Activated T-helper 1 cell treated with anti-CD3 and anti-CD28 coated beads, Interleukin-12 subunit alpha, Interleukin-12 subunit beta, Interleukin-2, Interleukin-4 antibody, amounts not matched to agents 30 ng/mL and 10 ng/mL and 1 ng/mL, durations not matched to agents 14 hours and 24 hours and 36 hours (primary cell): ENCODE results near the gene SNX8. TPM values are rescaled to one million over a fixed set of nuclear protein-coding genes. Genes with fewer than 3 reads are reported as not detected.
A peak's percentile ranks its signal among the peaks of the same experiment; 100 is the strongest.
"Not testable (repeated sequence)": the region's sequence is repeated elsewhere in the genome, so short reads cannot be mapped to it uniquely, and the experiment has no call there.

ENCODE experiments used
- DNase-seq: peaks from one replicate; pipeline ENCODE4 v3.0.0; 2021; ENCODE audit warnings: low spot score
- H3K27ac Mint-ChIP-seq: one replicate; pipeline ENCODE4 v1.8.0; 2021; ENCODE audit warnings: mild to moderate bottlenecking, mixed read lengths
- H3K27me3 Mint-ChIP-seq: one replicate; pipeline ENCODE4 v1.8.0; 2022; ENCODE audit warnings: mild to moderate bottlenecking, moderate library complexity, mixed read lengths; ENCODE audit not compliant: insufficient read depth
- H3K36me3 Mint-ChIP-seq: one replicate; pipeline ENCODE4 v1.8.0; 2021; ENCODE audit warnings: low read depth, mixed read lengths
- H3K4me1 Mint-ChIP-seq: one replicate; pipeline ENCODE4 v1.8.0; 2021; ENCODE audit warnings: low read depth, mixed read lengths
- H3K4me3 Mint-ChIP-seq: one replicate; pipeline ENCODE4 v1.8.0; 2021; ENCODE audit warnings: mild to moderate bottlenecking, moderate library complexity, mixed read lengths
- H3K9me3 Mint-ChIP-seq: one replicate; pipeline ENCODE4 v1.8.0; 2021; ENCODE audit warnings: mixed read lengths
- intact Hi-C: fragments of 100-400 bp; cut with micrococcal nuclease; formaldehyde crosslinking; loops from one replicate; pipeline ENCODE4 v1.15.1; 2024
- total RNA-seq: library from RNA; stranded (reverse); gene quantifications from 2 replicates; pipeline ENCODE4 v1.2.3, GENCODE V29; 2022

The SNX8 gene
- total RNA-seq, 1 donor from 2014 or later: 41.8 TPM

GRCh38 chr7:2316578-2316977 is 2.3 kb upstream of the SNX8 start:
- DNase-seq: no peak
- Mint-ChIP-seq H3K36me3 (no peaks in the 10 kb centered on the region), H3K4me3 (no peak overlapping the region), H3K27ac (no peak overlapping the region), H3K4me1 (peaks cover 8% of the 10 kb centered on the region), H3K9me3 (no peaks in the 10 kb centered on the region), H3K27me3 (no peaks in the 10 kb centered on the region)
- intact Hi-C loops: no loop called here

GRCh38 chr7:2315787-2316186 is 1.5 kb upstream of the SNX8 start:
- H3K27me3 Mint-ChIP-seq: no peaks in the 10 kb centered on the region
- no peaks in the 10 kb centered on the region for H3K36me3 Mint-ChIP-seq
- H3K27ac Mint-ChIP-seq: no peak overlapping the region
- H3K4me1 Mint-ChIP-seq: peaks cover 8% of the 10 kb centered on the region
- no peak for DNase-seq
- H3K9me3 Mint-ChIP-seq: no peaks in the 10 kb centered on the region
- intact Hi-C loops: loop anchor here (2.0 kb wide), 1 partner anchor 73 kb away; the partner anchor contains the start of genes MRM2 and NUDT1
- no peak overlapping the region for H3K4me3 Mint-ChIP-seq

- not testable (repeated sequence) for H3K36me3 Mint-ChIP-seq, H3K27ac Mint-ChIP-seq, DNase-seq, H3K9me3 Mint-ChIP-seq, H3K4me1 Mint-ChIP-seq, H3K4me3 Mint-ChIP-seq, H3K27me3 Mint-ChIP-seq
- intact Hi-C loops: loop anchor here (1.0 to 5.0 kb wide), 6 partner anchors 39 to 745 kb away; partner anchors contain the start of genes BRAT1, CHST12, EIF3B and IQCE
Observed at GRCh38 chr7:2314956-2315530, 802 bp upstream of the SNX8 start.

GRCh38 chr7:2313450-2314208 is 612 bp downstream of the SNX8 start:
- Mint-ChIP-seq H3K27ac (peak overlapping the region; percentile 87), H3K9me3 (no peaks in the 10 kb centered on the region), H3K36me3 (no peaks in the 10 kb centered on the region), H3K27me3 (no peaks in the 10 kb centered on the region), H3K4me3 (peak overlapping the region; percentile 91), H3K4me1 (peaks cover 8% of the 10 kb centered on the region)
- intact Hi-C loops: loop anchor here (1.0 to 5.0 kb wide), 6 partner anchors 41 to 743 kb away; partner anchors contain the start of genes BRAT1, CHST12, EIF3B and IQCE
- DNase-seq: no peak

GRCh38 chr7:2312267-2312929 is 1.8 kb downstream of the SNX8 start:
- Mint-ChIP-seq H3K4me3 (peak overlapping the region; percentile 60), H3K4me1 (peaks cover 15% of the 10 kb centered on the region), H3K27ac (peak overlapping the region; percentile 21), H3K9me3 (no peaks in the 10 kb centered on the region), H3K27me3 (no peaks in the 10 kb centered on the region), H3K36me3 (peaks cover 2% of the 10 kb centered on the region)
- no peak for DNase-seq
- intact Hi-C loops: loop anchor here (5.0 kb wide), 2 partner anchors 245 to 390 kb away; partner anchors contain the start of genes BRAT1 and IQCE

GRCh38 chr7:2309889-2310331 is 4.3 kb downstream of the SNX8 start:
- Mint-ChIP-seq H3K4me3 (no peak overlapping the region), H3K36me3 (peaks cover 2% of the 10 kb centered on the region), H3K9me3 (no peaks in the 10 kb centered on the region), H3K27ac (no peak overlapping the region), H3K27me3 (no peaks in the 10 kb centered on the region), H3K4me1 (peaks cover 15% of the 10 kb centered on the region)
- intact Hi-C loops: loop anchor here (5.0 kb wide), 2 partner anchors 247 to 388 kb away; partner anchors contain the start of genes BRAT1 and IQCE
- no peak for DNase-seq

GRCh38 chr7:2307690-2308107 is 6.5 kb downstream of the SNX8 start:
- Mint-ChIP-seq H3K9me3 (no peaks in the 10 kb centered on the region), H3K27me3 (no peaks in the 10 kb centered on the region), H3K4me3 (no peak overlapping the region), H3K27ac (no peak overlapping the region), H3K36me3 (peaks cover 2% of the 10 kb centered on the region), H3K4me1 (peaks cover 15% of the 10 kb centered on the region)
- intact Hi-C loops: no loop called here
- no peak for DNase-seq

- peaks cover 6% of the 10 kb centered on the region for H3K4me1 Mint-ChIP-seq
- intact Hi-C loops: no loop called here
- no peak overlapping the region for H3K27ac Mint-ChIP-seq
- no peaks in the 10 kb centered on the region for H3K9me3 Mint-ChIP-seq
- no peak for DNase-seq
- no peak overlapping the region for H3K4me3 Mint-ChIP-seq
- H3K27me3 Mint-ChIP-seq: no peaks in the 10 kb centered on the region
- H3K36me3 Mint-ChIP-seq: peaks cover 2% of the 10 kb centered on the region
Observed at GRCh38 chr7:2306688-2307087, 7.6 kb downstream of the SNX8 start.

GRCh38 chr7:2305258-2305657 is 9.0 kb downstream of the SNX8 start:
- DNase-seq, intact Hi-C loops, H3K36me3 Mint-ChIP-seq, H3K27me3 Mint-ChIP-seq, H3K4me3 Mint-ChIP-seq, H3K9me3 Mint-ChIP-seq, H3K27ac Mint-ChIP-seq: not testable (repeated sequence)
- peaks cover 20% of the 10 kb centered on the region for H3K4me1 Mint-ChIP-seq

GRCh38 chr7:2303520-2303919 is 10.7 kb downstream of the SNX8 start:
- H3K27ac Mint-ChIP-seq, H3K9me3 Mint-ChIP-seq, H3K36me3 Mint-ChIP-seq, intact Hi-C loops, H3K27me3 Mint-ChIP-seq, DNase-seq, H3K4me3 Mint-ChIP-seq: not testable (repeated sequence)
- peaks cover 36% of the 10 kb centered on the region for H3K4me1 Mint-ChIP-seq

GRCh38 chr7:2302743-2303397 is 11.4 kb downstream of the SNX8 start:
- intact Hi-C loops, H3K4me3 Mint-ChIP-seq, H3K27me3 Mint-ChIP-seq, DNase-seq, H3K9me3 Mint-ChIP-seq, H3K27ac Mint-ChIP-seq, H3K36me3 Mint-ChIP-seq: not testable (repeated sequence)
- H3K4me1 Mint-ChIP-seq: peaks cover 34% of the 10 kb centered on the region

GRCh38 chr7:2301511-2301863 is 12.8 kb downstream of the SNX8 start:
- no peaks in the 10 kb centered on the region for H3K27me3 Mint-ChIP-seq

More at GRCh38 chr7:2301511-2301863, 12.8 kb downstream of the SNX8 start:
- H3K27ac Mint-ChIP-seq: no peak overlapping the region
- intact Hi-C loops: no loop called here
- peaks cover 30% of the 10 kb centered on the region for H3K4me1 Mint-ChIP-seq
- H3K4me3 Mint-ChIP-seq: no peak overlapping the region
- no peak for DNase-seq
- no peaks in the 10 kb centered on the region for H3K9me3 Mint-ChIP-seq
- no peaks in the 10 kb centered on the region for H3K36me3 Mint-ChIP-seq
